LNCAP (cell line): ENCODE data around the gene TMEM178B.

Experiments
- TF ChIP-seq, protein P1 (sequence below): fragments of 450-650 bp; IDR thresholded peaks from 2 replicates; pipeline ENCODE4 v1.5.1; 2017; ENCODE audit warnings: mild to moderate bottlenecking

TMEM178B gene

DNA sequence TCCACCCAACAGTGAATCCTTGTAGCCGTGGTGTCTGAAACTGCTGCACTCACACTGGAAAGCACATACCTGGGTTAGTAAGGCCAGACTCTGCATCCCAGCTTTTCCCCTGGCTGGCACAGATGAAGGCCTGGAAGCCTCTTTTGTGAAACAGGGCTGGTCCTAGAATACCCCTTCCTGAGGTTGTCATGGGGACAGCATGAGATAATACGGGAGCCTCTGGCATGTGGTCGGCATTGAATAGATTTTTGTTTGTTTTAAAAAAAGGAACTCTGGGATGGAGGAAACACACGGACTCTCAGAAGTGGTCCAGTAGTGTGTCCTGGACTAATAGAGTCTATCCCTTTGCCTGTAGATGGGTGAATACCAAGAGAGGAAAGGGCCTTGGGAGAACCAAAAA lies 129.7 kb downstream of the TMEM178B start:
- TF ChIP-seq, protein P1, sequence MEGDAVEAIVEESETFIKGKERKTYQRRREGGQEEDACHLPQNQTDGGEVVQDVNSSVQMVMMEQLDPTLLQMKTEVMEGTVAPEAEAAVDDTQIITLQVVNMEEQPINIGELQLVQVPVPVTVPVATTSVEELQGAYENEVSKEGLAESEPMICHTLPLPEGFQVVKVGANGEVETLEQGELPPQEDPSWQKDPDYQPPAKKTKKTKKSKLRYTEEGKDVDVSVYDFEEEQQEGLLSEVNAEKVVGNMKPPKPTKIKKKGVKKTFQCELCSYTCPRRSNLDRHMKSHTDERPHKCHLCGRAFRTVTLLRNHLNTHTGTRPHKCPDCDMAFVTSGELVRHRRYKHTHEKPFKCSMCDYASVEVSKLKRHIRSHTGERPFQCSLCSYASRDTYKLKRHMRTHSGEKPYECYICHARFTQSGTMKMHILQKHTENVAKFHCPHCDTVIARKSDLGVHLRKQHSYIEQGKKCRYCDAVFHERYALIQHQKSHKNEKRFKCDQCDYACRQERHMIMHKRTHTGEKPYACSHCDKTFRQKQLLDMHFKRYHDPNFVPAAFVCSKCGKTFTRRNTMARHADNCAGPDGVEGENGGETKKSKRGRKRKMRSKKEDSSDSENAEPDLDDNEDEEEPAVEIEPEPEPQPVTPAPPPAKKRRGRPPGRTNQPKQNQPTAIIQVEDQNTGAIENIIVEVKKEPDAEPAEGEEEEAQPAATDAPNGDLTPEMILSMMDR, result no peak

DNA sequence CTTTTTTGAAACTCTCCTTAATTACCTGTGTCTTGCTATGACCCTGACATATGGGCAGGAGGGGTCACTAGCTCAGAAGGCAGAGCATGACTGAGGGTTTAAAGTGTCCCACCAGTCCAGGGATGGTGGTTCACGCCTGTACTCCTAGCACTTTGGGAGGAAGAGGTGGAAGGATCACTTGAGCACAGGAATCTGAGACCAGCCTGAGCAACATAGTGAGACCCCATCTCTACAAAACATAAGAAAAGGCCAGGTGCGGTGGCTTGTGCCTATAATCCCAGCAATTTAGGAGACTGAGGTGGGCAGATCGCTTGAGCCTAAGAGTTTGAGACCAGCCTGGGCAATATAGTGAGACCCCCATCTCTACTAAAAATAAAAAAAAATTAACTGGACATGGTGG lies 133.8 kb downstream of the TMEM178B start:
- TF ChIP-seq, protein P1, result no peak

DNA sequence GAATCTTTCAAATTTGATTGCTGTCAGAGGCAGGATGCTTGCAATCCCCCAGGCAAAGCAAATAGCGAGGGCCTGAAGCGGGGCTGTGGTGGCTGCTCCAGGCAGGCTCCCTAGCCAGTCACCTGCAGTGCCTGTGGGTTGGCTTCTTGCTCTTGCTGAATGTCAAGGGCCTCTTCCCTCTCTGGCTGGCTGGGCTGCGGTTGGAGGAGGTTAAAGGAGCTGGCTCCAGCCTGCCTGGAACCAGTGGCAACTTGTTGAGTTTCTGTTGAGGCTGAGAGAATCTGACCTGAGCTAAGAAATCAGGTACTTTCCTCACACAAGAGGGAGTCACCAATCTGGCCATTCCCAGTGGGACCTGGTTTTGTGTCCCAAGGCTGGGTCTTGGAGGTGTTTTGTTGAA lies 134.7 kb downstream of the TMEM178B start:
- TF ChIP-seq, protein P1, result no peak

DNA sequence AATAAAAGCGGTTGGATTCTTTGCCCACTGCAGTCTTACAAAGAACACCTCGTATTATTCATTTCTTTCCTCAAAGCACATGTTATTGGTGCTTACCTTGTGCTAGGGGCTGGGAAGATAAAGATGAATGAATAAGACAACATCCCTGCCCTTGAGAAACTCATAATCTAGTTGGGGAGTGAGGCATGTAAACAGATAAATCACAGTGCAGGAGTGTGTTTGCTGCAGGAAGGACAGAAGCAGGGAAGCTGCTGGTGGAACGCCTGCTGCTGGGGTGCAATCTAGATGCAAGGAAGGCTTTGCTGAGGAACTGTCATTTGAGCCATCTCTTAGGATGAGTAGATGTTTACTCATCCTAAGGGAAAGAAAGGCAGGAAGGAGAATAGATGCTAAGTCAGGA lies 135.6 kb downstream of the TMEM178B start:
- TF ChIP-seq, protein P1, result no peak

DNA sequence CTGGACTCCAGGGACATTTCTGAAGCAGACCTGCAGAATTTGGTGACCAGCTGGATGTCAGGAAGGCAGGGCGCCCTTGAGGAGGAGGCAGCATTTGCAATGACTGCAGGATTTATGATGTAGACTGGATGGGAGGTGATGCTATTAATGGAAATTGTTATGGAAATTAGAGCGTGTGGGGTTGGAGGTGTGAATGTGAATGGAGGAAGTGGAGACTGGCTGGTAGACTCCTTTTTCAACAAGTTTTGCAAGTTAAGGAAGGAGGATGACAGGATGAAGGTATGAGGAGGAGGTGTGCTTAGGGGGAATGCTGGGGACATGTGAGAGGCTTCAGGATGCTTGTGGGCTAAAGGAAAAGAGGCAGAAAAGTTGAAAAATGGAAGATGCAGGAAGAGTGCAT lies 137.0 kb downstream of the TMEM178B start:
- TF ChIP-seq, protein P1, result no peak

DNA sequence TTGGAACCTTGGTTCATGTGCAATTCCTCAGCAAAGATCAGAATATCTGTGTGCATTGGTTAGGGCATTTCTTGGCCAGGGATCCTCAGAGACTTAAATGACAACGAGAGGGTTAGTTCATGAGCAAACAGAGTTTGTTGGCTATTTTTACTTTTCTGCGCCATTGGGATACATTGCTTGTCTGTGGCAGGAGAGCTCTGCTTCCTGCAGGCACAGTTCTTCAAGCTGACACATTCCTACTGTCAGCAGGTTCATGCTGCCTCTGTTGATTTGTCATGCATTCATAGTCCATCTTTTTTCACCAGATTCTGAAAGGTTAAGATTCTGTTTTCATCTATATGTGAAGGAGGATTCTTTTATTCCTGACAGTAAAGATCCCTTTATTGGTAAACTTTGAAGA lies 139.4 kb downstream of the TMEM178B start:
- TF ChIP-seq, protein P1, result no peak

DNA sequence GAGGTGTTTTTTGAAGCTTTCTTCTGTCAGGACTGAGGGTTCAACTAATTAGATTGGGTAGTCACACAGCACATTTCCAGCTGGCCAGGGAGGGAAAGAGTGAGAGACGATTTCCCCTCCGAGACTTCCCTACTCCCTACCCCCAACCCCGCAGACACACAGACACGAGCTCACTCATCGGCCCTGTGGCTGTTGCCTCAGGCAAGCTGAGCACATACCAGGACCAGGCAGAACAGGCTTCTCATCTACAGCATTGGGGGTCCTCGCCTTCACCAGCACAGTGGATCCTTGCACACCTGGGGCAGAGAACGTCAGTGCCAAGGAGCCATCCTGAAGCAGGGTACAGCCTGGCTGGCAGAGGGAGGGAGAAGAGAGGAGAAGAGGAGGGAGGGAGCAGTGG lies 144.1 kb downstream of the TMEM178B start:
- TF ChIP-seq, protein P1, result no peak

DNA sequence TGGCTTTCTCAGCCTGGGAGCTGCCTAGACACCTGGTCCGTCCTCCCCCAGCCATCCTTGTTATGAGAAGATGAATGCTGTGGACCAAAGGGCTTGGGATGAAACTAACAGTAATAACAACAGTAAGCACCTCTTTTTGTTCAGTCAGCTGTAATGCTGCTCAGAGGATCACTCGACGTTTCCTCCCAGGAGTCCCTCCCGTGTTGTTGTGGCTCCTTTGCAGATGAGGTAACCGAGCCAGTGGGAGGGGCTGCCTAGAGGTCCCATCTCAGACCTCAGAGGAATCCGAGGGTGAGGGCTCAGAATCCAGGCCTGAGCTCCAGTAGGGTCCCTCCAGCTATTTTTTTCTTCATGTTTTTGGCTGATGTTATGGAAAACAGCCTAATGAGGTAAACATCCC lies 145.1 kb downstream of the TMEM178B start:
- TF ChIP-seq, protein P1, result no peak
